RWPE2 (cell line): ENCODE data around the gene ERN1.

Source experiments
- ATAC-seq: fragments of 200-7000 bp; cut with Tn5 transposase; 3 replicates; pipeline ENCODE4 v1.9.1; 2021; ENCODE audit warnings: low read depth
- DNase-seq: peaks from one replicate; pipeline ENCODE4 v3.0.0-alpha.2; 2020; ENCODE audit warnings: low spot score
- H3K27ac ChIP-seq: fragments of 450-650 bp; 2 replicates; pipeline ENCODE4 v1.5.1; 2017; ENCODE audit warnings: mild to moderate bottlenecking; ENCODE audit not compliant: poor library complexity, severe bottlenecking
- H3K27me3 ChIP-seq: fragments of 250-450 bp; sonication (Bioruptor Pico); 2 replicates; pipeline ENCODE4 v1.5.1; 2021; ENCODE audit warnings: mild to moderate bottlenecking, moderate library complexity; ENCODE audit not compliant: insufficient read depth, poor library complexity, severe bottlenecking
- H3K36me3 ChIP-seq: fragments of 250-450 bp; sonication (Bioruptor Pico); 2 replicates; pipeline ENCODE4 v1.5.1; 2020; ENCODE audit warnings: low read depth, mild to moderate bottlenecking, moderate library complexity
- H3K4me1 ChIP-seq: fragments of 250-450 bp; sonication (Bioruptor Pico); 2 replicates; pipeline ENCODE4 v1.5.1; 2021; ENCODE audit warnings: mild to moderate bottlenecking, moderate library complexity; ENCODE audit not compliant: insufficient read depth, poor library complexity, severe bottlenecking
- H3K4me3 ChIP-seq: fragments of 250-450 bp; sonication (Bioruptor Pico); 2 replicates; pipeline ENCODE4 v1.5.1; 2021; ENCODE audit warnings: mild to moderate bottlenecking, moderate library complexity; ENCODE audit not compliant: severe bottlenecking
- H3K9me3 ChIP-seq: fragments of 250-450 bp; sonication (Bioruptor Pico); 2 replicates; pipeline ENCODE4 v1.5.1; 2021; ENCODE audit warnings: mild to moderate bottlenecking, moderate library complexity; ENCODE audit not compliant: severe bottlenecking
- CTCF ChIP-seq: fragments of 450-650 bp; IDR thresholded peaks from one replicate; pipeline ENCODE4 v1.5.1; 2017; ENCODE audit warnings: mild to moderate bottlenecking, moderate library complexity; ENCODE audit not compliant: poor library complexity, severe bottlenecking

The ERN1 gene

GRCh38 chr17:64131606-64132270 lies 1.8 kb upstream of the ERN1 start:
- H3K27ac ChIP-seq: no peak overlapping the region
- TF ChIP-seq CTCF: no peak
- H3K9me3 ChIP-seq: no peaks in the 10 kb centered on the region
- DNase-seq (no peak), ATAC-seq (no peak)
- H3K27me3 ChIP-seq: no peaks in the 10 kb centered on the region
- no peaks in the 10 kb centered on the region for H3K36me3 ChIP-seq
- no peak overlapping the region for H3K4me3 ChIP-seq
- peaks cover 20% of the 10 kb centered on the region for H3K4me1 ChIP-seq

GRCh38 chr17:64130559-64131001 lies 636 bp upstream of the ERN1 start:
- no peak for DNase-seq
- H3K36me3 ChIP-seq: no peaks in the 10 kb centered on the region
- no peaks in the 10 kb centered on the region for H3K27me3 ChIP-seq
- peaks cover 27% of the 10 kb centered on the region for H3K4me1 ChIP-seq
- no peak for TF ChIP-seq CTCF
- H3K4me3 ChIP-seq: peak overlapping the region; percentile 92
- no peak for ATAC-seq
- H3K9me3 ChIP-seq: no peaks in the 10 kb centered on the region
- H3K27ac ChIP-seq: peak overlapping the region; percentile 60

- H3K4me1 ChIP-seq: peaks cover 27% of the 10 kb centered on the region
- no peaks in the 10 kb centered on the region for H3K27me3 ChIP-seq
- no peak for ATAC-seq
- no peak for TF ChIP-seq CTCF
- H3K36me3 ChIP-seq: peaks cover 1% of the 10 kb centered on the region; the same call in 1 of the 2 replicates
- H3K27ac ChIP-seq: peak overlapping the region; percentile 60
- H3K4me3 ChIP-seq: peak overlapping the region; percentile 92
- no peak for DNase-seq
- no peaks in the 10 kb centered on the region for H3K9me3 ChIP-seq
Measured at GRCh38 chr17:64129515-64129764, 504 bp downstream of the ERN1 start.

- H3K36me3 ChIP-seq: peaks cover 3% of the 10 kb centered on the region; the same call in 1 of the 2 replicates
- H3K4me1 ChIP-seq: peaks cover 27% of the 10 kb centered on the region
- no peak for TF ChIP-seq CTCF
- peak overlapping the region; percentile 92 for H3K4me3 ChIP-seq
- H3K27ac ChIP-seq: peak overlapping the region; percentile 60
- ATAC-seq (peak; percentile 8; the same call in 1 of the 3 replicates), DNase-seq (no peak)
- no peaks in the 10 kb centered on the region for H3K9me3 ChIP-seq
- H3K27me3 ChIP-seq: no peaks in the 10 kb centered on the region
Measured at GRCh38 chr17:64128787-64129514, 993 bp downstream of the ERN1 start.

- peak; percentile 6; the same call in 1 of the 3 replicates for ATAC-seq
- Histone ChIP-seq H3K27me3 (no peaks in the 10 kb centered on the region), H3K9me3 (no peaks in the 10 kb centered on the region), H3K4me3 (no peak overlapping the region), H3K27ac (peak overlapping the region; percentile 25), H3K4me1 (peaks cover 27% of the 10 kb centered on the region), H3K36me3 (peaks cover 3% of the 10 kb centered on the region; the same call in 1 of the 2 replicates)
- no peak for TF ChIP-seq CTCF
- no peak for DNase-seq
Measured at GRCh38 chr17:64126918-64127317, 3.0 kb downstream of the ERN1 start.
